HEK293 (cell line): ENCODE results near the gene DUSP18.

Source experiments
- YY1 ChIP-seq: fragments of 450-650 bp; formaldehyde crosslinking; IDR thresholded peaks from 2 replicates; pipeline ENCODE4 v1.5.1; 2018; ENCODE audit warnings: missing biosample characterization, missing genetic modification characterization
- ZNF239 ChIP-seq: fragments of 450-650 bp; formaldehyde crosslinking; IDR thresholded peaks from 2 replicates; pipeline ENCODE4 v1.5.1; 2016; ENCODE audit warnings: missing biosample characterization, missing genetic modification characterization
- ZNF580 ChIP-seq: fragments of 450-650 bp; formaldehyde crosslinking; IDR thresholded peaks from 2 replicates; pipeline ENCODE4 v1.5.1; 2016; ENCODE audit warnings: missing biosample characterization, missing genetic modification characterization
- ZSCAN18 ChIP-seq: fragments of 450-650 bp; formaldehyde crosslinking; IDR thresholded peaks from 2 replicates; pipeline ENCODE4 v1.5.1; 2016; ENCODE audit warnings: missing biosample characterization, missing genetic modification characterization
- ZSCAN30 ChIP-seq: fragments of 450-650 bp; IDR thresholded peaks from 2 replicates; pipeline ENCODE4 v1.5.1; 2018; ENCODE audit warnings: missing biosample characterization, mild to moderate bottlenecking, missing genetic modification characterization, moderate library complexity
- TF ChIP-seq, protein P1 (sequence below): fragments of 450-650 bp; formaldehyde crosslinking; IDR thresholded peaks from 2 replicates; pipeline ENCODE4 v1.5.1; 2016; ENCODE audit warnings: missing biosample characterization, missing genetic modification characterization
- TF ChIP-seq, protein P2 (sequence below): sonication (generic); formaldehyde crosslinking; IDR thresholded peaks from 2 replicates; pipeline ENCODE4 v1.8.1; 2022; ENCODE audit warnings: mild to moderate bottlenecking, moderate library complexity, missing genetic modification reagents
- TF ChIP-seq, protein P3 (sequence below): fragments of 450-650 bp; formaldehyde crosslinking; IDR thresholded peaks from 2 replicates; pipeline ENCODE4 v1.5.1; 2016; ENCODE audit warnings: missing biosample characterization, missing genetic modification characterization

DNA sequence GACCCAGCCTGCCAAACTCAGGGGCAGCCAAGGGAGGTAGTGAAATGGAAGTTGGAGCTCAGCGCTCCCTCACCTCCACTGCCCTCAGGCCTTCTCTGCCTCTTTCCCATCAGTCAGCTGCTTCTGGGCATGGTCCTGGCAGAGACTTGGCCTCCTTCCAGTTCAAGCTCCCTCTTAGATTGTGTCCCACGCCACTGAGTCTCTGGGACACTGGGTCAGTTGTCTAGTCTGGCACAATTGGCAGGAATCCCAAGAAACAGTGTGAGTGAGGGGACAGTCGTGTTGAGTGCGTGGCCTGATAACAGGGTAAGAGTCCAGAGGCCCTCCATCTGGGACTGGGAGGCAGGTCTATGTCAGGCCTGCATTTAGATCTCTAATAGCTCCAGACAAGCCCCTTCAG lies 39.2 kb downstream of the DUSP18 start:
- TF ChIP-seq ZSCAN30 (tag by site-specific recombination) (no peak), ZSCAN18 (tag by site-specific recombination) (no peak), YY1 (tag by site-specific recombination) (no peak), ZNF580 (no peak), ZNF239 (tag by site-specific recombination) (no peak)
- TF ChIP-seq, protein P1, sequence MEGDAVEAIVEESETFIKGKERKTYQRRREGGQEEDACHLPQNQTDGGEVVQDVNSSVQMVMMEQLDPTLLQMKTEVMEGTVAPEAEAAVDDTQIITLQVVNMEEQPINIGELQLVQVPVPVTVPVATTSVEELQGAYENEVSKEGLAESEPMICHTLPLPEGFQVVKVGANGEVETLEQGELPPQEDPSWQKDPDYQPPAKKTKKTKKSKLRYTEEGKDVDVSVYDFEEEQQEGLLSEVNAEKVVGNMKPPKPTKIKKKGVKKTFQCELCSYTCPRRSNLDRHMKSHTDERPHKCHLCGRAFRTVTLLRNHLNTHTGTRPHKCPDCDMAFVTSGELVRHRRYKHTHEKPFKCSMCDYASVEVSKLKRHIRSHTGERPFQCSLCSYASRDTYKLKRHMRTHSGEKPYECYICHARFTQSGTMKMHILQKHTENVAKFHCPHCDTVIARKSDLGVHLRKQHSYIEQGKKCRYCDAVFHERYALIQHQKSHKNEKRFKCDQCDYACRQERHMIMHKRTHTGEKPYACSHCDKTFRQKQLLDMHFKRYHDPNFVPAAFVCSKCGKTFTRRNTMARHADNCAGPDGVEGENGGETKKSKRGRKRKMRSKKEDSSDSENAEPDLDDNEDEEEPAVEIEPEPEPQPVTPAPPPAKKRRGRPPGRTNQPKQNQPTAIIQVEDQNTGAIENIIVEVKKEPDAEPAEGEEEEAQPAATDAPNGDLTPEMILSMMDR: no peak
- TF ChIP-seq, protein P2, sequence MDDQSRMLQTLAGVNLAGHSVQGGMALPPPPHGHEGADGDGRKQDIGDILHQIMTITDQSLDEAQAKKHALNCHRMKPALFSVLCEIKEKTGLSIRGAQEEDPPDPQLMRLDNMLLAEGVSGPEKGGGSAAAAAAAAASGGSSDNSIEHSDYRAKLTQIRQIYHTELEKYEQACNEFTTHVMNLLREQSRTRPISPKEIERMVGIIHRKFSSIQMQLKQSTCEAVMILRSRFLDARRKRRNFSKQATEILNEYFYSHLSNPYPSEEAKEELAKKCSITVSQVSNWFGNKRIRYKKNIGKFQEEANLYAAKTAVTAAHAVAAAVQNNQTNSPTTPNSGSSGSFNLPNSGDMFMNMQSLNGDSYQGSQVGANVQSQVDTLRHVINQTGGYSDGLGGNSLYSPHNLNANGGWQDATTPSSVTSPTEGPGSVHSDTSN (CRISPR knock-in tag): no peak
- TF ChIP-seq, protein P3, sequence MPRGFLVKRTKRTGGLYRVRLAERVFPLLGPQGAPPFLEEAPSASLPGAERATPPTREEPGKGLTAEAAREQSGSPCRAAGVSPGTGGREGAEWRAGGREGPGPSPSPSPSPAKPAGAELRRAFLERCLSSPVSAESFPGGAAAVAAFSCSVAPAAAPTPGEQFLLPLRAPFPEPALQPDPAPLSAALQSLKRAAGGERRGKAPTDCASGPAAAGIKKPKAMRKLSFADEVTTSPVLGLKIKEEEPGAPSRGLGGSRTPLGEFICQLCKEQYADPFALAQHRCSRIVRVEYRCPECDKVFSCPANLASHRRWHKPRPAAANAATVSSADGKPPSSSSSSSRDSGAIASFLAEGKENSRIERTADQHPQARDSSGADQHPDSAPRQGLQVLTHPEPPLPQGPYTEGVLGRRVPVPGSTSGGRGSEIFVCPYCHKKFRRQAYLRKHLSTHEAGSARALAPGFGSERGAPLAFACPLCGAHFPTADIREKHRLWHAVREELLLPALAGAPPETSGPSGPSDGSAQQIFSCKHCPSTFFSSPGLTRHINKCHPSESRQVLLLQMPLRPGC (tag by site-specific recombination): no peak
